Neural crest cell (in vitro differentiated cells): Measurements from ENCODE around the gene RPL15. TPM values are rescaled to one million over a fixed set of nuclear protein-coding genes. Genes with fewer than 3 reads are reported as not detected.

Experiments
- DNase-seq: peaks from one replicate; pipeline ENCODE4 v3.0.0; 2021; ENCODE audit warnings: low read depth, mixed read lengths, low spot score
- H3K27ac Mint-ChIP-seq: one replicate; pipeline ENCODE4 v1.8.0; 2021; ENCODE audit warnings: mild to moderate bottlenecking, mixed read lengths; ENCODE audit not compliant: unreplicated experiment
- H3K27me3 Mint-ChIP-seq: 2 replicates; pipeline ENCODE4 v1.8.0; 2021; ENCODE audit warnings: low read depth, mild to moderate bottlenecking, mixed read lengths
- H3K36me3 Mint-ChIP-seq: 2 replicates; pipeline ENCODE4 v1.8.0; 2021; ENCODE audit warnings: low read depth, mild to moderate bottlenecking, mixed read lengths
- H3K4me1 Mint-ChIP-seq: 2 replicates; pipeline ENCODE4 v1.8.0; 2021; ENCODE audit warnings: mixed read lengths
- H3K4me3 Mint-ChIP-seq: one replicate; pipeline ENCODE4 v1.8.0; 2021; ENCODE audit warnings: mild to moderate bottlenecking, mixed read lengths
- H3K9me3 Mint-ChIP-seq: 2 replicates; pipeline ENCODE4 v1.8.0; 2021; ENCODE audit warnings: mixed read lengths
- total RNA-seq: library from RNA; stranded (reverse); gene quantifications from 2 replicates; pipeline ENCODE4 v1.2.1, GENCODE V29; 2021
- TF ChIP-seq, protein P1 (sequence below): fragments of 200-600 bp; sonication (generic); conservative IDR thresholded peaks from 2 replicates; pipeline ENCODE4 v1.5.0; 2021; ENCODE audit warnings: antibody characterized with exemption, mild to moderate bottlenecking

Gene RPL15
- total RNA-seq, 1 donor from 2014 or later, result 2,019 TPM

DNA sequence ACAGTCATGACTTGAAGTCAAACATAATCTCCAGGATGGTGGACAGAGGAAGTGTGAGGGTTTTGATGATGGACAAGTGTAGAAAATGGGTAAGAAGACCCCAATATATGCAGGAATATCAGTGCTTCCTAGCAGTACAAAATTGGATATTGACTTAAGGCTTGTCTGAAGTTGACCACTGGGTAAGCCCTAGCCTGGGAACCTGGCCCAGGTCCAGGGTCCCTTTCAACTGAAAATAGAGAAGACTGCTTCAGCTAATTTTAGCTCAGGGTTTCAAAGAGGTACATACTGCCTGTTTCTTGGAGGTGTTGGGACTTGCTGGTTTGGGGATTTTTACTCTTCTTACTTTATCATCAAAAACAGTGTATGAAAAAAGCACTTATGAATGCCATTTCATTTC lies 32.9 kb downstream of the RPL15 start:
- no peak overlapping the region for H3K27ac Mint-ChIP-seq

DNA sequence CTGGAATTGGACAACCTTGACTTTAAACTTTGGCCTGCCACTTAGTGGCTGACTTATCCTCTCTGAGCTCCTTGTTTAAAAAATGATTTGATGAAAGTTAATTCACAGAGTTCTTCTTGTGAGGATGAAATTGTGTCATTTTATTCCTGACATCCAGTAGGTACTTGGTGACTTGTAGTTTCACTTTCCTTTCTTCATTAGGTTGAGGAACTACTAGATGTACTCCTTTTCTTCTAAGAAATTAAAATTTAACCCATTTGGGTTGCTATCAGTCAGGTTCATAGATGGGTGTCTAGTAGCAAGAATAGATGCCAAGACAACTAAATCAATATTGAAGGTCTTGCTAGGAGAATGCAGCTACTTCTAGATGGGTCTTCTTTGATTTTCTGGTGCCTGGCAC lies 33.4 kb downstream of the RPL15 start:
- no peak for DNase-seq
- no peaks in the 10 kb centered on the region for H3K27me3 Mint-ChIP-seq
- TF ChIP-seq, protein P1, sequence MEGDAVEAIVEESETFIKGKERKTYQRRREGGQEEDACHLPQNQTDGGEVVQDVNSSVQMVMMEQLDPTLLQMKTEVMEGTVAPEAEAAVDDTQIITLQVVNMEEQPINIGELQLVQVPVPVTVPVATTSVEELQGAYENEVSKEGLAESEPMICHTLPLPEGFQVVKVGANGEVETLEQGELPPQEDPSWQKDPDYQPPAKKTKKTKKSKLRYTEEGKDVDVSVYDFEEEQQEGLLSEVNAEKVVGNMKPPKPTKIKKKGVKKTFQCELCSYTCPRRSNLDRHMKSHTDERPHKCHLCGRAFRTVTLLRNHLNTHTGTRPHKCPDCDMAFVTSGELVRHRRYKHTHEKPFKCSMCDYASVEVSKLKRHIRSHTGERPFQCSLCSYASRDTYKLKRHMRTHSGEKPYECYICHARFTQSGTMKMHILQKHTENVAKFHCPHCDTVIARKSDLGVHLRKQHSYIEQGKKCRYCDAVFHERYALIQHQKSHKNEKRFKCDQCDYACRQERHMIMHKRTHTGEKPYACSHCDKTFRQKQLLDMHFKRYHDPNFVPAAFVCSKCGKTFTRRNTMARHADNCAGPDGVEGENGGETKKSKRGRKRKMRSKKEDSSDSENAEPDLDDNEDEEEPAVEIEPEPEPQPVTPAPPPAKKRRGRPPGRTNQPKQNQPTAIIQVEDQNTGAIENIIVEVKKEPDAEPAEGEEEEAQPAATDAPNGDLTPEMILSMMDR, result no peak
- H3K4me1 Mint-ChIP-seq, result peaks cover 6% of the 10 kb centered on the region
- no peak overlapping the region for H3K4me3 Mint-ChIP-seq
- H3K9me3 Mint-ChIP-seq, result no peaks in the 10 kb centered on the region
- no peak overlapping the region for H3K27ac Mint-ChIP-seq
- no peaks in the 10 kb centered on the region for H3K36me3 Mint-ChIP-seq

More for the DNA sequence above, 32.9 kb downstream of the RPL15 start:
- TF ChIP-seq, protein P1, result no peak
- H3K9me3 Mint-ChIP-seq, result no peaks in the 10 kb centered on the region
- H3K27me3 Mint-ChIP-seq, result no peaks in the 10 kb centered on the region
- H3K36me3 Mint-ChIP-seq, result no peaks in the 10 kb centered on the region
- H3K4me1 Mint-ChIP-seq, result peaks cover 6% of the 10 kb centered on the region
- H3K4me3 Mint-ChIP-seq, result peak overlapping the region; percentile 42
- no peak for DNase-seq

DNA sequence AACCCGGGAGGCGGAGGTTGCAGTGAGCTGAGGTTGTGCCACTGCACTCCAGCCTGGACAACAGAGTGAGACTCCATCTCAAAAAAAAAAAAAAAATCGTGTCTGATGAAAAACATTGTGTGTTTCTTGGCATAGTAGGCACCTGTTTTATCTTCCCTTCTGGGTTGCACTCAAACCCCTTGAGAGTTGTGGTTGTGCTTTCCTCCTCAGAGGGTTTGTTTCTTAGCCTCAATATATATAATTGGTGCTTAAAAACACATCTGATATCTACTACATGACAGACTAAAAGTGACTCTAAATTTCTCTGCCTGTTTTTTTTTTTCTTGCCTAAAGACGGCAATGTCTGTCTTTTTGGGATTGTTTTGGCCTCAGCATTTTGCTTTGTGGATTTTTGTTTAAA lies 35.7 kb downstream of the RPL15 start:
- no peak overlapping the region for H3K4me3 Mint-ChIP-seq
- peaks cover 2% of the 10 kb centered on the region for H3K36me3 Mint-ChIP-seq
- DNase-seq, result no peak
- TF ChIP-seq, protein P1, result no peak
- no peaks in the 10 kb centered on the region for H3K27me3 Mint-ChIP-seq
- H3K27ac Mint-ChIP-seq, result no peak overlapping the region
- no peaks in the 10 kb centered on the region for H3K4me1 Mint-ChIP-seq
- H3K9me3 Mint-ChIP-seq, result no peaks in the 10 kb centered on the region

DNA sequence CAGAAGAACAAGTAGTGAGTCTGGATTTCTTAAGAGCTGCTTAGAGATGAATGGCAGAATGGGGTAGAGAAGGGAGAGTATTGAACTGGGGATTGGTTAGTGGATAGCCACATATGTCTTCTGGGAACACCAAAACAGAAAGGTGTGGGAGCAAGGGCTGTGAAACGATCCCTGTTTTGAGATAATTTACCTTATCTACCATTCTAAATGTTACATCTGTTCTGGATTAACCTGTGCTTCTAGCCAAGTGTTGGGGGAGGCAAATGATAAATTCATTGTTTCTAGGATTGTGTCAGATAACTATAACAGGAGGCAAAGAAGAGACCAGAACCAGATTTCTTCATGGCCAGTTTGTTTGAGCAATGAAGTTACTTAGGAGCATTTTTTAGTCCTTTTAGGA lies 36.6 kb downstream of the RPL15 start:
- Mint-ChIP-seq H3K9me3 (no peaks in the 10 kb centered on the region), H3K4me1 (no peaks in the 10 kb centered on the region), H3K36me3 (peaks cover 2% of the 10 kb centered on the region), H3K4me3 (no peak overlapping the region), H3K27ac (no peak overlapping the region), H3K27me3 (no peaks in the 10 kb centered on the region)
- no peak for DNase-seq
- TF ChIP-seq, protein P1, result no peak

DNA sequence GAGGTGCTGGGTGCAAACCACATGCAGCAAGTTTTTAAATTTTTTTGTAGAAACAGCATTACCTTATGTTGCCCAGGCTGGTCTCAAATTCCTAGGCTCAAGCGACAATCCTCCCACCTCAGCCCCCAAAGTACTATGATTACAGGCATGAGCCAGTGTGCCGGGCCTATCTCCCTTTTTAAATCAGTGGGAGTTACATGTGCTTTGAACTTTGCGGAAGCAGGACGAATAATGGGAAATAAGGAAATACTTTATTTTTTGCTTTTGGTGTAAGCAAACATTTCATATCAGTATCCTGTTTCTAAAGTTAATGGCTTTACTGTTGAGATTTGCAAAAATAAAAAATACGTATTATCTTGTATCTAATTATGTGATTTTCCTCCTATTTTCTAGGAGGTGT lies 37.2 kb downstream of the RPL15 start:
- Mint-ChIP-seq H3K4me1 (no peaks in the 10 kb centered on the region), H3K36me3 (peaks cover 2% of the 10 kb centered on the region), H3K27ac (no peak overlapping the region), H3K27me3 (no peaks in the 10 kb centered on the region), H3K4me3 (no peak overlapping the region), H3K9me3 (no peaks in the 10 kb centered on the region)
- DNase-seq, result no peak
- TF ChIP-seq, protein P1, result no peak

DNA sequence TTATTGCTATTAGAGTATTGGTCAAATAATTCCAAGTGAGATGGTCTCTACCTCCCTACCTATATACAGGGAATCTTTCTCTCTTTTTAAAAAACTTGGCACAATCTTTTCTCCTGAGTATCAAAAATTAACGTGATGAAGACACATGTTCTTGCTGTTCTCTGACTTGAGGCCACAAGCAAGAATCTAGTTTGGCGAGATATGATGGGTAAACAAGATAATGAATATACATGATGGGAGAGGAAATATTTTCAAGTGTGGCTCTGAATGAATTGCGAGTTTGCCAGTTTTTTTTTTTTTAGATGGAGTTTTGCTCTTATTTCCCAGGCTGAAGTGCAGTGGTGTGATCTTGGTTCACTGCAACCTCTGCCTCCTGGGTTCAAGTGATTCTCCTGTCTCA lies 39.8 kb downstream of the RPL15 start:
- no peak overlapping the region for H3K27ac Mint-ChIP-seq

More for the DNA sequence above, 39.8 kb downstream of the RPL15 start:
- TF ChIP-seq, protein P1, result no peak
- no peak for DNase-seq
- Mint-ChIP-seq H3K4me1 (peaks cover 3% of the 10 kb centered on the region), H3K9me3 (no peaks in the 10 kb centered on the region), H3K27me3 (no peaks in the 10 kb centered on the region), H3K36me3 (peaks cover 2% of the 10 kb centered on the region), H3K4me3 (no peak overlapping the region)
